Gastrocnemius medialis (tissue), 4 donors: ENCODE results near the gene ARID1B.

Experiments
- CTCF ChIP-seq, 5 experiments: fragments of 450-650 bp in 3 of 5; fragments of 200-600 bp in 2 of 5; sonication (generic) in 2 of 5; IDR thresholded peaks in 4 of 5; conservative IDR thresholded peaks in 1 of 5; 1 replicate in 4 of 5; 2 replicates in 1 of 5; pipeline ENCODE4 v1.5.1; 2016 to 2019; ENCODE audit warnings: antibody characterized with exemption in 5 of 5, mild to moderate bottlenecking in 3 of 5, moderate library complexity in 3 of 5
- POLR2A ChIP-seq, 2 donors: fragments of 450-650 bp; IDR thresholded peaks; one replicate each; pipeline ENCODE4 v1.6.1; 2017; ENCODE audit warnings: antibody characterized with exemption in 2 of 2, mild to moderate bottlenecking in 2 of 2, moderate library complexity in 2 of 2

- no peak for TF ChIP-seq CTCF (IDR thresholded peaks at IDR 0.05 in 4 of 5, conservative IDR thresholded peaks at IDR 0.05 in 1 of 5)
- TF ChIP-seq POLR2A (IDR thresholded peaks at IDR 0.05) = no peak
These were observed 12.1 kb upstream of the ARID1B start for GRCh38 chr6:156765117-156765516.
